GM20000 (cell line): ENCODE data around the gene FCMR.

Source experiments
- DNase-seq: peaks from one replicate; pipeline ENCODE4 v3.0.0; 2012; ENCODE audit warnings: low spot score
- CTCF ChIP-seq: IDR thresholded peaks from 2 replicates; pipeline ENCODE4 v1.5.1; 2012; ENCODE audit warnings: mild to moderate bottlenecking, control low read depth; ENCODE audit errors: extremely low read depth, missing control alignments

FCMR gene

GRCh38 chr1:206912445-206913095 is 9.2 kb downstream of the FCMR start:
- DNase-seq = peak; percentile 83
- peak; percentile 54 for TF ChIP-seq CTCF

GRCh38 chr1:206911064-206911663 is 10.6 kb downstream of the FCMR start:
- DNase-seq = peak; percentile 73

GRCh38 chr1:206909883-206910318 is 11.8 kb downstream of the FCMR start:
- DNase-seq = no peak
- TF ChIP-seq CTCF = no peak

More at GRCh38 chr1:206911064-206911663, 10.6 kb downstream of the FCMR start:
- TF ChIP-seq CTCF = peak; percentile 49

GRCh38 chr1:206909161-206909882 is 12.4 kb downstream of the FCMR start:
- TF ChIP-seq CTCF = peak; percentile 9
- DNase-seq = peak; percentile 42

GRCh38 chr1:206908038-206908437 is 13.7 kb downstream of the FCMR start:
- no peak for TF ChIP-seq CTCF
- DNase-seq = no peak

- no peak for TF ChIP-seq CTCF
- DNase-seq = no peak
Measured at GRCh38 chr1:206907304-206907991, 14.3 kb downstream of the FCMR start.
